BJ (cell line): ENCODE results near the gene PCP4L1. TPM values are rescaled to one million over a fixed set of nuclear protein-coding genes. Genes with fewer than 3 reads are reported as not detected.
A peak's percentile ranks its signal among the peaks of the same experiment; 100 is the strongest.

Experiments used
- CTCF ChIA-PET: fragments of 350-600 bp; formaldehyde crosslinking; extraction: SDS; loops from one replicate; lab custom pipeline; 2021; ENCODE audit warnings: antibody characterized with exemption, inconsistent platforms; lab: Yijun Ruan, JAX
- POLR2A ChIA-PET: fragments of 300-600 bp; sonication (Branson Sonifier 250); formaldehyde crosslinking; extraction: SDS; loops from one replicate; lab custom pipeline; 2021; ENCODE audit warnings: antibody characterized with exemption; lab: Charles Lee
- DNase-seq: peaks from one replicate; pipeline ENCODE4 v3.0.0-alpha.2; 2011; ENCODE audit warnings: low read depth
- H3K27me3 ChIP-seq: 2 replicates; pipeline ENCODE4 v1.6.0; 2011; ENCODE audit warnings: low read length; ENCODE audit not compliant: control insufficient read depth, insufficient read depth
- H3K36me3 ChIP-seq: 2 replicates; pipeline ENCODE4 v1.5.1; 2011; ENCODE audit warnings: low read length; ENCODE audit not compliant: control insufficient read depth, insufficient read depth
- H3K4me3 ChIP-seq: 2 replicates; pipeline ENCODE4 v1.5.1; 2011; ENCODE audit warnings: low read depth, mild to moderate bottlenecking, control low read depth, low read length
- polyA minus RNA-seq: library from RNA; depleted of rRNA, polyadenylated mRNA; stranded (reverse); fragments of >200 nt; gene quantifications from 2 replicates; pipeline ENCODE4 v1.2.3, GENCODE V29; 2011; rRNA and poly(A)+ RNA removed
- polyA plus RNA-seq: library from polyadenylated mRNA; depleted of rRNA; stranded (reverse); fragments of >200 nt; gene quantifications from 2 replicates; pipeline ENCODE4 v1.2.3, GENCODE V29; 2011; rRNA removed
- TF ChIP-seq, protein P1 (sequence below): IDR thresholded peaks from 2 replicates; pipeline ENCODE4 v1.5.1; 2011; ENCODE audit warnings: low read depth, mild to moderate bottlenecking, control low read depth, inconsistent platforms, low read length, moderate library complexity; ENCODE audit not compliant: insufficient read depth

The PCP4L1 gene
- polyA plus RNA-seq (not detected in 2 replicates), polyA minus RNA-seq (not detected in 2 replicates)

- DNase-seq, result no peak
- TF ChIP-seq, protein P1, sequence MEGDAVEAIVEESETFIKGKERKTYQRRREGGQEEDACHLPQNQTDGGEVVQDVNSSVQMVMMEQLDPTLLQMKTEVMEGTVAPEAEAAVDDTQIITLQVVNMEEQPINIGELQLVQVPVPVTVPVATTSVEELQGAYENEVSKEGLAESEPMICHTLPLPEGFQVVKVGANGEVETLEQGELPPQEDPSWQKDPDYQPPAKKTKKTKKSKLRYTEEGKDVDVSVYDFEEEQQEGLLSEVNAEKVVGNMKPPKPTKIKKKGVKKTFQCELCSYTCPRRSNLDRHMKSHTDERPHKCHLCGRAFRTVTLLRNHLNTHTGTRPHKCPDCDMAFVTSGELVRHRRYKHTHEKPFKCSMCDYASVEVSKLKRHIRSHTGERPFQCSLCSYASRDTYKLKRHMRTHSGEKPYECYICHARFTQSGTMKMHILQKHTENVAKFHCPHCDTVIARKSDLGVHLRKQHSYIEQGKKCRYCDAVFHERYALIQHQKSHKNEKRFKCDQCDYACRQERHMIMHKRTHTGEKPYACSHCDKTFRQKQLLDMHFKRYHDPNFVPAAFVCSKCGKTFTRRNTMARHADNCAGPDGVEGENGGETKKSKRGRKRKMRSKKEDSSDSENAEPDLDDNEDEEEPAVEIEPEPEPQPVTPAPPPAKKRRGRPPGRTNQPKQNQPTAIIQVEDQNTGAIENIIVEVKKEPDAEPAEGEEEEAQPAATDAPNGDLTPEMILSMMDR, result no peak
- H3K4me3 ChIP-seq, result peak within 1 kb of the TSS; percentile 35
- peaks cover 32% of the 10 kb centered on the region for H3K27me3 ChIP-seq
- ChIA-PET CTCF (interaction anchor here (0.8 to 2.7 kb wide), 3 partner anchors 27 to 33 kb away, joined by 3 to 13 read pairs (median 4); no protein-coding TSS in a partner anchor), POLR2A (no interaction called here)
- no peaks in the 10 kb centered on the region for H3K36me3 ChIP-seq
Measured at GRCh38 chr1:161258439-161259344, at the start of gene PCP4L1. Gene PCP4L1 (plus strand): TSS chr1:161258745. CDS start chr1:161258975, 230 bp downstream.

DNA sequence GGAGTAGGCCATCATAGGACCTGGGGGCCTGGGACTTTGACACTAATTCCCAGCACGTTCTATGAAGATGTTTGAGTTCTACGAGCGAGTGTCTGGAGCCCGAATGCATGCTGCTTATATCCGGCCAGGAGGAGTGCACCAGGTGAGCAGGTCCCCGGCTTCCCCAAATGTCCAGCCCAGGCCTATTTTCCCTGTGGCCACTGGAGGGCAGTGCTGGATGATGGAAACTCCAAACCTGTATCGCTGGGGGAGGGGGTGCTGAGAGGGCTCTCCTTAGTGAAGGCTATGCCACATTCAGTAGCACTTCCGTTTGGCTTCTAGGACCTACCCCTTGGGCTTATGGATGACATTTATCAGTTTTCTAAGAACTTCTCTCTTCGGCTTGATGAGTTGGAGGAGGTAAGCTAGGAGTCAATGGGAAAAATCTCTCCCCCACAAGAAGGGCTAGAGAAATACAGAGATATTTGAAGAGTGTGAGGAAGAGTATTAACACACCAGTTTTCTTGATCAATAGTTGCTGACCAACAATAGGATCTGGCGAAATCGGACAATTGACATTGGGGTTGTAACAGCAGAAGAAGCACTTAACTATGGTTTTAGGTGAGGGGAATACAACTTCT lies 48.6 kb upstream of the PCP4L1 start:
- Histone ChIP-seq H3K27me3 (no peaks in the 10 kb centered on the region), H3K4me3 (no peak overlapping the region), H3K36me3 (peaks cover 39% of the 10 kb centered on the region)
- DNase-seq, result no peak
- TF ChIP-seq, protein P1, result peak; percentile 93
- POLR2A ChIA-PET, result no interaction called here
- CTCF ChIA-PET, result interaction anchor here (0.7 to 13.8 kb wide), 11 partner anchors 7 to 175 kb away, joined by 3 to 159 read pairs (median 4); partner anchors contain the start of genes ADAMTS4, APOA2, NDUFS2 and SDHC

DNA sequence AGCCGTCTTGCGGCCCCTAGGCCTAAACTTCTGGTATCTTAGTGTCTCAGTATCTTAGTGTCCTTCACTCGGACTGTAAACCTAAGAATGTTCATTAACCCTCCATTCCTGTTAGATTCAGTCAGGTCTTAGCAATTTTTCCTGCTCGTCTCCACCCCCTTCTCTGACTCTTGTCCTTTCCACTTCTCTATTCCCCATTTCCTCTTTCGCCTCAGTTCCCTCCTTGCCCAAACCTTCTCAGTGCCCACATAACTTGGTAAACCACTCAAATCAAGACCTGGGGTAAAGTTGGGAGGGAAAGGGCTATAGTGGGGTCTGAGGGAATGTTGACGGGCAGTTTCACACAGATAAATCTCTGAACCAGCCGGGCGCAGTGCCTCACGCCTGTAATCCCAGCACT lies 44.2 kb upstream of the PCP4L1 start:
- no peak for DNase-seq
- ChIA-PET CTCF (interaction anchor here (1.2 kb wide), 1 partner anchor 77 kb away, joined by 4 read pairs; no protein-coding TSS in a partner anchor), POLR2A (no interaction called here)
- Histone ChIP-seq H3K36me3 (peaks cover 31% of the 10 kb centered on the region), H3K4me3 (no peak overlapping the region), H3K27me3 (no peaks in the 10 kb centered on the region)
- TF ChIP-seq, protein P1, result no peak

GRCh38 chr1:161215076-161215475 lies 43.5 kb upstream of the PCP4L1 start, which contains the start of gene FCER1G:
Gene FCER1G (plus strand): TSS chr1:161215295. CDS start chr1:161215322, 27 bp downstream.
- TF ChIP-seq, protein P1, result no peak
- POLR2A ChIA-PET, result no interaction called here

More at GRCh38 chr1:161215076-161215475, 43.5 kb upstream of the PCP4L1 start, which contains the start of gene FCER1G:
- CTCF ChIA-PET, result interaction anchor here (0.5 to 4.5 kb wide), 3 partner anchors 12 to 76 kb away, joined by 3 to 55 read pairs (median 4); partner anchors contain the start of gene TOMM40L
- peaks cover 27% of the 10 kb centered on the region for H3K36me3 ChIP-seq
- H3K27me3 ChIP-seq, result no peaks in the 10 kb centered on the region
- DNase-seq, result no peak
- H3K4me3 ChIP-seq, result no peak within 1 kb of the TSS
